Body of pancreas (tissue), 4 donors: ENCODE results near the gene DERL2. TPM values are rescaled to one million over a fixed set of nuclear protein-coding genes. Genes with fewer than 3 reads are reported as not detected.

Experiments used
- ATAC-seq: fragments of 150-250 bp; one replicate; pipeline ENCODE4 v1.9.1; 2016
- DNase-seq, 4 donors: peaks; one replicate each; pipeline ENCODE4 v3.0.0-alpha.2; 2019
- H3K27ac ChIP-seq, 4 donors: fragments of 200-600 bp; sonication (generic); 1 replicate in 3 of 4; 2 replicates in 1 of 4; pipeline versions ENCODE4 v1.5.1 to v1.6.1; 2016 to 2019; ENCODE audit warnings: mild to moderate bottlenecking in 1 of 4, mixed read lengths in 1 of 4, moderate library complexity in 1 of 4
- H3K27me3 ChIP-seq, 2 donors: fragments of 200-600 bp; sonication (generic); one replicate each; pipeline ENCODE4 v1.6.0; 2016; ENCODE audit warnings: mild to moderate bottlenecking in 1 of 2
- H3K36me3 ChIP-seq, 2 donors: fragments of 200-600 bp; sonication (generic); replicated peaks in 1 of 2; 2 replicates each; pipeline ENCODE4 v1.5.1; 2016; ENCODE audit warnings: low read depth in 2 of 2; ENCODE audit not compliant: insufficient read depth in 1 of 2
- H3K4me1 ChIP-seq: fragments of 200-600 bp; sonication (generic); one replicate; pipeline ENCODE4 v1.6.0; 2016
- H3K4me3 ChIP-seq, 2 donors: fragments of 200-600 bp; sonication (generic); 1 replicate in 1 of 2; 2 replicates in 1 of 2; pipeline ENCODE4 v1.5.1; 2016 to 2019
- H3K9me3 ChIP-seq, 3 donors: fragments of 200-600 bp; sonication (generic); 1 replicate in 2 of 3; 2 replicates in 1 of 3; pipeline ENCODE4 v1.5.1; 2016
- POLR2A ChIP-seq, 3 donors: fragments of 450-650 bp; IDR thresholded peaks; one replicate each; pipeline ENCODE4 v1.6.1; 2016; ENCODE audit warnings: antibody characterized with exemption in 3 of 3, mild to moderate bottlenecking in 2 of 3
- WGBS, 2 donors: methylation state at CpG; one replicate each; pipeline ENCODE4 v1.1.5; 2017; 5-methylcytosine and 5-hydroxymethylcytosine counted together
- intact Hi-C: fragments of 100-400 bp; cut with DNase I; formaldehyde crosslinking; loops from one replicate; pipeline ENCODE4 v1.15.1; 2023
- total RNA-seq, 2 donors: library from RNA; depleted of rRNA; stranded (reverse); fragments of >200 nt; gene quantifications; one replicate each; pipeline ENCODE4 v1.1.0, GENCODE V29; 2016
- TF ChIP-seq, protein P1 (sequence below), 7 experiments: fragments of 450-650 bp in 4 of 7; fragments of 200-600 bp in 3 of 7; sonication (generic) in 3 of 7; IDR thresholded peaks; one replicate each; pipeline ENCODE4 v1.5.1; 2016 to 2019; ENCODE audit warnings: antibody characterized with exemption in 7 of 7

DERL2 gene
- total RNA-seq, 2 donors from 2014 or later, result 25.4 to 42.5 TPM

DNA sequence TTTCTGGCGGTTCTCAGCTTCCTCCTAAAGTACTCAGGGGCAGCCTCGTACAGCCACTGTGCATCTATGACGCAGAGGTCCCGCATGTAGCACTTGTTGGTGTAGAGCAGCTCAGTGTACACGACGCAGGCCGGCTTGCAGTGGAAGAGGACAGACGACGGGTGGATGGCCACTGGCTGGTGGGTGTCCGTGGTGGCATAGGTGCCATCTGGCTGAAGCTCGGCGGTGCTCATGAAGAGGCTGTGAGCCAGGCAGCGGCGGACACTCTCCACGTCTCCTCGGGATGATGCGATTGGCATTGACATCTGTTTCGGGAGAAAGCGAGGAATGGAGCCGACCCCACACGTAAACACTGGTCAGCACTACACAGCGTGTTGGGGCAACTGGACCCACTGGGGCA lies 41.8 kb downstream of the DERL2 start:
- intact Hi-C loops, result no loop called here
- H3K4me3 ChIP-seq, result no peak overlapping the region
- 90 to 93% methylated on average over 22 of the region's 22 CpGs for WGBS, 2 donors
- TF ChIP-seq POLR2A (IDR thresholded peaks at IDR 0.05), result no peak
- TF ChIP-seq, protein P1, sequence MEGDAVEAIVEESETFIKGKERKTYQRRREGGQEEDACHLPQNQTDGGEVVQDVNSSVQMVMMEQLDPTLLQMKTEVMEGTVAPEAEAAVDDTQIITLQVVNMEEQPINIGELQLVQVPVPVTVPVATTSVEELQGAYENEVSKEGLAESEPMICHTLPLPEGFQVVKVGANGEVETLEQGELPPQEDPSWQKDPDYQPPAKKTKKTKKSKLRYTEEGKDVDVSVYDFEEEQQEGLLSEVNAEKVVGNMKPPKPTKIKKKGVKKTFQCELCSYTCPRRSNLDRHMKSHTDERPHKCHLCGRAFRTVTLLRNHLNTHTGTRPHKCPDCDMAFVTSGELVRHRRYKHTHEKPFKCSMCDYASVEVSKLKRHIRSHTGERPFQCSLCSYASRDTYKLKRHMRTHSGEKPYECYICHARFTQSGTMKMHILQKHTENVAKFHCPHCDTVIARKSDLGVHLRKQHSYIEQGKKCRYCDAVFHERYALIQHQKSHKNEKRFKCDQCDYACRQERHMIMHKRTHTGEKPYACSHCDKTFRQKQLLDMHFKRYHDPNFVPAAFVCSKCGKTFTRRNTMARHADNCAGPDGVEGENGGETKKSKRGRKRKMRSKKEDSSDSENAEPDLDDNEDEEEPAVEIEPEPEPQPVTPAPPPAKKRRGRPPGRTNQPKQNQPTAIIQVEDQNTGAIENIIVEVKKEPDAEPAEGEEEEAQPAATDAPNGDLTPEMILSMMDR (IDR thresholded peaks at IDR 0.05), result no peak
- H3K36me3 ChIP-seq, result peaks cover 0 to 9% of the 10 kb centered on the region in 2 donors
- DNase-seq (no peak), ATAC-seq (no peak)
- no peaks in the 10 kb centered on the region for H3K9me3 ChIP-seq
- H3K4me1 ChIP-seq, result peaks cover 4% of the 10 kb centered on the region
- no peaks in the 10 kb centered on the region for H3K27me3 ChIP-seq
- H3K27ac ChIP-seq, result no peak overlapping the region

DNA sequence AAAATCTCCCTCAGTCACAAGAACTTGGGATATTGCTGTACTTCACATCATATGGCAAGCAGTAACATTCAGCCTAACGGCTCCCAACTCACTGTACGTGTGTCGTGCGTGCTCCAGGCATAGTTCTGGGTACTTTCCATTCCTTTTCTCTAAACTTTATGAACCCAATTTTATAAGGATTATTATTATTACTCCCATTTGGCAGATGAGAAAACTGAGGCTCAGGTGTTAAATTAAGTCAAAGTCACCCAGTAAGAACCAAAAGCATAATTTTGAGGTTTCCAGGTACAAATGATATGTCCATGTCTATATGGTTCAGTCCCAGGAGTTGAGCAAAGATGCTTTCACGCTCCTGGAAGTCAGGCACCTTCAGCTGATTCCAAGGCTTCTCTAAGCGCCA lies 42.2 kb downstream of the DERL2 start:
- Histone ChIP-seq H3K27me3 (no peaks in the 10 kb centered on the region), H3K36me3 (peaks cover 0 to 9% of the 10 kb centered on the region in 2 donors), H3K27ac (no peak overlapping the region), H3K9me3 (no peaks in the 10 kb centered on the region), H3K4me1 (peaks cover 5% of the 10 kb centered on the region), H3K4me3 (no peak overlapping the region)
- ATAC-seq (no peak), DNase-seq (no peak)
- 96% methylated on average over 5 to 6 of the region's 6 CpGs for WGBS, 2 donors
- TF ChIP-seq, protein P1 (IDR thresholded peaks at IDR 0.05), result no peak
- no peak for TF ChIP-seq POLR2A (IDR thresholded peaks at IDR 0.05)
- intact Hi-C loops, result no loop called here

DNA sequence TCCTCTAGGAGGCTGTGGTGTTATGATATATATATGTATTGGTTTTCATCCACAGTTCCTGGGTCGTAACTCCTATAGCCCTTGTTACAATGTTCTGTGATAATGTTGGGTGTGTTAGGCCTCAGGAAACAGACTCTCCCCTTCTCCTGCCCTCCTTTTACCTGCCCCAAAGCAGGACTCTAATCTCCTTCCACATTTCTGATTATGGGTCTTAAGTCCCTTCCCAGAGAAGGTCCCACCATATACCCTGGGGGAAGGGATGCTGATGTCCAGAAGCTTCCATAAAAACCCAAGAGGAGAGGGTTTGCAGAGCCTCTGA lies 46.6 kb downstream of the DERL2 start:
- H3K36me3 ChIP-seq, result peaks cover 0 to 16% of the 10 kb centered on the region in 2 donors
- H3K9me3 ChIP-seq, result no peaks in the 10 kb centered on the region
- H3K27ac ChIP-seq, result peak overlapping the region in 3 of 4 donors; percentile 58 to 84 (median 76)
- no peak overlapping the region for H3K4me3 ChIP-seq
- peaks cover 24% of the 10 kb centered on the region for H3K4me1 ChIP-seq
- TF ChIP-seq, protein P1 (IDR thresholded peaks at IDR 0.05), result no peak
- TF ChIP-seq POLR2A (IDR thresholded peaks at IDR 0.05), result no peak
- no peak for DNase-seq
- WGBS, 2 donors, result 4 to 9% methylated on average over 1 of the region's 1 CpG
- intact Hi-C loops, result loop anchor here (10.0 kb wide), 1 partner anchor 185 kb away; no protein-coding TSS in a partner anchor
- H3K27me3 ChIP-seq, result no peaks in the 10 kb centered on the region
- ATAC-seq, result no peak

DNA sequence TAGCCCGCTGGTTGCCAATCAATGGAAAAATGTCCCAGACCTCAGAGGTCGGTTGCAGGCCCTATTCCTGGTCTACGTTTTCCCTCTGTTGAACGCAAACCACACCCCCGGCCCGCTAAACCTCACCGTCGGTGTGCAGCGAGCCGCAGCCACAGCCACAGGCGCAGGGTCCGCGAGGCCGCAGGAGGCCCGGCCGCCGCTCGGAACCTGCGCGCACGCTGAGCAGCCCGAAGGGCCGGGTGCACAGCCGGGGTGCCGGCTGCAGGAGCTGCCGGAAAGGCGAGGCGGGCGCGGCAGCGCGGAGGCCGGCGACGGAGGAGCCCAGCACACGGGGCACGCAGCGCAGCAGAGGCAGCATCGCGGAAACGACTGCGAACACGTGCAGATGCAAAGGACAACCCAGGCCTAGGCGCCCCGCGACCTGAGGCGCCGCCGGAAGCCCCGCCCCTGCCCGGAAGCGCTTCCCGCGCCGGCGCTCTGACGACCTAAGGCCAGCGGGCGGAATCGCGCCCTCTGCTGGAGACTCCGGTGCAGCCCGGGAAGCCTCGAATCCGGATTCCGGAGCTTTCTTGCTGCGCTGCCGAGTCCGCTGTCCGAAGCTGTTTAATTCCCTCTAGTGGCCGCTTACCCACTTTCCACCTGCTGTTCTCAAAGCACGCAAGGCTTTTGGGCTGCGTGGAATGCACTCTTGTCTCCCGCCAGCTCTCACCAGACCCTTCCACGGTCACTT lies 47.1 kb downstream of the DERL2 start, which contains the start of gene C1QBP:
TSS of gene C1QBP (minus strand) at position 440 of the 730 bp plus-strand sequence. CDS start at position 358, 82 bp downstream.
- H3K4me3 ChIP-seq, result peak within 1 kb of the TSS; percentile 56 to 83
- H3K9me3 ChIP-seq, result no peaks in the 10 kb centered on the region
- peak; percentile 92 to 95 (median 94) for DNase-seq
- H3K27ac ChIP-seq, result peak within 1 kb of the TSS in 3 of 4 donors; percentile 58 to 84 (median 76)
- WGBS, 2 donors, result 1% methylated on average over 19 to 75 of the region's 75 CpGs
- peaks cover 24% of the 10 kb centered on the region for H3K4me1 ChIP-seq
- H3K27me3 ChIP-seq, result no peaks in the 10 kb centered on the region
- H3K36me3 ChIP-seq, result peaks cover 0 to 15% of the 10 kb centered on the region in 2 donors
- intact Hi-C loops, result loop anchor here (10.0 kb wide), 1 partner anchor 184 kb away; no protein-coding TSS in a partner anchor
- ATAC-seq, result peak; percentile 97
- TF ChIP-seq POLR2A (IDR thresholded peaks at IDR 0.05), result peak in 2 of 3 donors; percentile 59 to 67
- TF ChIP-seq, protein P1 (IDR thresholded peaks at IDR 0.05), result peak; percentile 99 to 100 (median 99)
